HG03558 (cell line): Measurements from ENCODE around the gene PRSS8.

Source experiments
- ATAC-seq: cut with Tn5 transposase; IDR thresholded peaks from one replicate; pipeline ENCODE4 v1.9.1; 2021; ENCODE audit warnings: moderate number of reproducible peaks; ENCODE audit not compliant: unreplicated experiment; ENCODE audit errors: extremely low read depth

The PRSS8 gene

GRCh38 chr16:31085411-31085810 is 50.1 kb downstream of the PRSS8 start:
- ATAC-seq = no peak

- no peak for ATAC-seq
Measured at GRCh38 chr16:31084584-31085302, 50.8 kb downstream of the PRSS8 start.

GRCh38 chr16:31083981-31084380 is 51.5 kb downstream of the PRSS8 start:
- ATAC-seq = no peak

GRCh38 chr16:31083556-31083955 is 52.0 kb downstream of the PRSS8 start:
- no peak for ATAC-seq

- no peak for ATAC-seq
Measured at GRCh38 chr16:31083081-31083480, 52.4 kb downstream of the PRSS8 start.

GRCh38 chr16:31082368-31083045 is 53.0 kb downstream of the PRSS8 start:
- ATAC-seq = no peak
